Retinal pigment epithelial cell (primary cell): ENCODE data around the gene CARD19.

Source experiments
- DNase-seq: peaks from one replicate; pipeline ENCODE4 v3.0.0-alpha.2; 2010; ENCODE audit warnings: low read depth
- H3K4me3 ChIP-seq: 2 replicates; pipeline ENCODE4 v1.5.1; 2011; ENCODE audit warnings: mild to moderate bottlenecking, low read length, control low read depth, moderate library complexity
- CTCF ChIP-seq: conservative IDR thresholded peaks from 2 replicates; pipeline ENCODE4 v1.5.1; 2011; ENCODE audit warnings: low read depth, low read length, control low read depth, inconsistent platforms

The CARD19 gene

GRCh38 chr9:93083592-93084470 is 12.2 kb upstream of the CARD19 start:
- DNase-seq, result no peak
- no peak for TF ChIP-seq CTCF
- H3K4me3 ChIP-seq, result no peak overlapping the region

- no peak overlapping the region for H3K4me3 ChIP-seq
- TF ChIP-seq CTCF, result no peak
- DNase-seq, result no peak
Measured at GRCh38 chr9:93084471-93084881, 11.5 kb upstream of the CARD19 start.

GRCh38 chr9:93085676-93086075 is 10.3 kb upstream of the CARD19 start:
- TF ChIP-seq CTCF, result no peak
- DNase-seq, result no peak
- no peak overlapping the region for H3K4me3 ChIP-seq

GRCh38 chr9:93086447-93087224 is 9.4 kb upstream of the CARD19 start:
- no peak for TF ChIP-seq CTCF
- H3K4me3 ChIP-seq, result no peak overlapping the region
- no peak for DNase-seq

- no peak overlapping the region for H3K4me3 ChIP-seq
- TF ChIP-seq CTCF, result no peak
- no peak for DNase-seq
Measured at GRCh38 chr9:93087971-93088655, 7.9 kb upstream of the CARD19 start.

GRCh38 chr9:93088656-93089015 is 7.4 kb upstream of the CARD19 start:
- no peak for DNase-seq
- TF ChIP-seq CTCF, result no peak
- H3K4me3 ChIP-seq, result no peak overlapping the region
